Activated CD4-positive, CD25-positive, alpha-beta regulatory T cell treated with anti-CD3 and anti-CD28 coated beads, Interleukin-2, amount 50 U/mL, for 16 hours (primary cell): ENCODE measurements around the gene TMEM181.
"Not testable (repeated sequence)": the region's sequence is repeated elsewhere in the genome, so short reads cannot be mapped to it uniquely, and the experiment has no call there.

Experiments
- DNase-seq: peaks from one replicate; pipeline ENCODE4 v3.0.0-alpha.2; 2020; ENCODE audit warnings: low read depth, low spot score

The TMEM181 gene

GRCh38 chr6:158621694-158622544 lies 62.0 kb downstream of the TMEM181 start:
- DNase-seq, result no peak

- DNase-seq, result no peak
These were observed 62.8 kb downstream of the TMEM181 start for GRCh38 chr6:158622545-158623190.

GRCh38 chr6:158624684-158625682 lies 65.1 kb downstream of the TMEM181 start:
- DNase-seq, result no peak

GRCh38 chr6:158625881-158626305 lies 66.0 kb downstream of the TMEM181 start:
- no peak for DNase-seq

GRCh38 chr6:158626360-158627167 lies 66.7 kb downstream of the TMEM181 start:
- DNase-seq, result no peak

- DNase-seq, result no peak
These were observed 67.5 kb downstream of the TMEM181 start for GRCh38 chr6:158627168-158627939.

- DNase-seq, result no peak
These were observed 68.0 kb downstream of the TMEM181 start for GRCh38 chr6:158627940-158628211.

- no peak for DNase-seq
These were observed 68.7 kb downstream of the TMEM181 start for GRCh38 chr6:158628542-158628941.

GRCh38 chr6:158629367-158630221 lies 69.7 kb downstream of the TMEM181 start:
- DNase-seq, result no peak

- no peak for DNase-seq
These were observed 71.2 kb downstream of the TMEM181 start for GRCh38 chr6:158630938-158631616.

GRCh38 chr6:158631678-158632537 lies 72.0 kb downstream of the TMEM181 start:
- DNase-seq, result no peak

GRCh38 chr6:158632538-158633119 lies 72.7 kb downstream of the TMEM181 start:
- not testable (repeated sequence) for DNase-seq

- no peak for DNase-seq
These were observed 73.2 kb downstream of the TMEM181 start for GRCh38 chr6:158633127-158633526.

GRCh38 chr6:158634695-158635426 lies 75.0 kb downstream of the TMEM181 start:
- DNase-seq, result no peak

- no peak for DNase-seq
These were observed 75.7 kb downstream of the TMEM181 start for GRCh38 chr6:158635427-158636073.

- DNase-seq, result no peak
These were observed 76.9 kb downstream of the TMEM181 start for GRCh38 chr6:158636778-158637177.
